NCI-H748 (cell line): ENCODE data around the gene PRICKLE1.

Source experiments
- DNase-seq: peaks from one replicate; lab custom pipeline; 2025; ENCODE audit not compliant: unreplicated experiment; lab: John Stamatoyannopoulos, UW

Gene PRICKLE1

GRCh38 chr12:42496886-42497285 lies 92.7 kb downstream of the PRICKLE1 start:
- DNase-seq, result no peak

- no peak for DNase-seq
These were observed 94.3 kb downstream of the PRICKLE1 start for GRCh38 chr12:42495244-42495643.

- no peak for DNase-seq
These were observed 97.3 kb downstream of the PRICKLE1 start for GRCh38 chr12:42492267-42492666.

GRCh38 chr12:42490261-42490842 lies 99.2 kb downstream of the PRICKLE1 start:
- DNase-seq, result no peak

- no peak for DNase-seq
These were observed 103.1 kb downstream of the PRICKLE1 start for GRCh38 chr12:42486407-42486806.

GRCh38 chr12:42485823-42486222 lies 103.7 kb downstream of the PRICKLE1 start:
- no peak for DNase-seq

GRCh38 chr12:42484996-42485395 lies 104.5 kb downstream of the PRICKLE1 start:
- no peak for DNase-seq

GRCh38 chr12:42483521-42483790 lies 106.1 kb downstream of the PRICKLE1 start:
- DNase-seq, result no peak

- peak; percentile 91 for DNase-seq
These were observed 106.6 kb downstream of the PRICKLE1 start for GRCh38 chr12:42482748-42483520.

GRCh38 chr12:42482041-42482747 lies 107.4 kb downstream of the PRICKLE1 start:
- DNase-seq, result peak; percentile 41

- DNase-seq, result no peak
These were observed 108.2 kb downstream of the PRICKLE1 start for GRCh38 chr12:42481368-42481767.

GRCh38 chr12:42477941-42478340 lies 111.6 kb downstream of the PRICKLE1 start:
- no peak for DNase-seq

- DNase-seq, result no peak
These were observed 114.4 kb downstream of the PRICKLE1 start for GRCh38 chr12:42475106-42475505.

GRCh38 chr12:42474391-42474790 lies 115.2 kb downstream of the PRICKLE1 start:
- no peak for DNase-seq

- DNase-seq, result no peak
These were observed 116.0 kb downstream of the PRICKLE1 start for GRCh38 chr12:42473561-42473960.

- no peak for DNase-seq
These were observed 116.4 kb downstream of the PRICKLE1 start for GRCh38 chr12:42473130-42473529.

GRCh38 chr12:42472376-42472775 lies 117.2 kb downstream of the PRICKLE1 start:
- DNase-seq, result no peak

- no peak for DNase-seq
These were observed 120.0 kb downstream of the PRICKLE1 start for GRCh38 chr12:42469355-42470175.

- DNase-seq, result no peak
These were observed 120.6 kb downstream of the PRICKLE1 start for GRCh38 chr12:42468921-42469320.

- DNase-seq, result no peak
These were observed 121.2 kb downstream of the PRICKLE1 start for GRCh38 chr12:42468341-42468821.

- DNase-seq, result no peak
These were observed 125.9 kb downstream of the PRICKLE1 start for GRCh38 chr12:42463671-42464070.
